Mucosa of gallbladder (tissue), 1 donor: ENCODE data around the gene SUN1. TPM values are rescaled to one million over a fixed set of nuclear protein-coding genes. Genes with fewer than 3 reads are reported as not detected.

Source experiments
- DNase-seq: peaks from one replicate; pipeline ENCODE4 v3.0.0-alpha.2; 2020; ENCODE audit warnings: low spot score
- total RNA-seq: library from RNA; stranded (reverse); gene quantifications from one replicate; pipeline ENCODE4 v1.2.1, GENCODE V29; 2021
- donor health status: DM: no; HTN: no; CAD: no.

The SUN1 gene
- total RNA-seq, 1 donor from 2014 or later, result 126 TPM

DNA sequence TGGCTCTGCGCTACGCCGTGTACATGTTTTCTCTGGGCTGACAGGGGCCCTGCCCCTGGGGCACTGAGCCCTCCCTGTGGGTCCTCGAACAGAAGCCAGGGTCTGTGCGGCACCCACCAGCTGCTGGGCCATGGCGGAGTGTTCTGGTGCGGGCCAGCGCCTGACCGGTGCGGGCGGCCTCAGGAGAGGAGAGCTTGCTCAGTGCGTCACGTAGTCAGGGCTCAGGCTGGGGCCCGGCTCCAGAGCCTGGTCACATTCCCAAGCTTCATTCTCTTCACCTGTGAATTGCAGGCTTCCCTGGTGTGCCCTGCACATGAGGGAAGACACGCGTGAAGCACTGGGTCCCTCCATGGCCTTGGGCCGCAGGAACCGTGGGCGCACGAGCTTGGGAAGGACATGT lies 59.5 kb downstream of the SUN1 start:
- DNase-seq, result no peak

DNA sequence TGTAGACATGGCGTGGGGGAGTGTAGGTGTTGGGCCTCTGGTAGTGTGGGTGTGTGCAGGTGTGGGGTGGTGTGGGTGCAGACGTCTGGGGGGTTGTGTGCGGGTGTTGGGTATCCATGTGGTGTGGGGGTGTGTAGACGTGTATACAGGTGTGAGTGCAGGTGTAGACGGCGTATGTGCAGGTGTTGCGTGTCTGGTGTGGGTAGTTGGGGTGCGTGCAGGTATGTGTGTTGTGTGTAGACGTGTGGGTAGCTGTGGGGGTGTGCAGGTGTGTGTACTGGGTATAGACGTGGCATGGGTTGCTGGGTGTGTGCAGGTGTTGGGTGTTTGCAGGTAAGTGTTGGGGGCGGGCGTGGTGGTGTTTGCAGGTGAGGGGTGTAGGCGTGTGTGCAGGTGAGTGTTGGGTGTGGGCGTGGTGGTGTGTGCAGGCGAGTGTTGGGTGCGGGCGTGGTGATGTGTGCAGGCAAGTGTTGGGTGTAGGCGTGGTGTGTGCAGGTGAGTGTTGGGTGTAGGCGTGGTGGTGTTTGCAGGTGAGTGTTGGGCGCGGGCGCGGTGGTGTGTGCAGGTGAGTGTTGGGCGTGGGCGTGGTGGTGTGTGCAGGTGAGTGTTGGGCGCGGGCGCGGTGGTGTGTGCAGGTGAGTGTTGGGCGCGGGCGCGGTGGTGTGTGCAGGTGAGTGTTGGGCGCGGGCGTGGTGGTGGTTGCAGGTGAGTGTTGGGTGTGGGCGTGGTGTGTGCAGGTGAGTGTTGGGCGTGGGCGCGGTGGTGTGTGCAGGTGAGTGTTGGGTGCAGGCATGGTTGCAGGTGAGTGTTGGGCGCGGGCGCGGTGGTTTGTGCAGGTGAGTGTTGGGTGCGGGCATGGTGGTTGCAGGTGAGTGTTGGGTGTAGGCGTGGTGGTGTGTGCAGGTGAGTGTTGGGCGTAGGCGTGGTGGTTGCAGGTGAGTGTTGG lies 60.6 kb downstream of the SUN1 start:
- no peak for DNase-seq

GRCh38 chr7:893686-894085 lies 61.4 kb downstream of the SUN1 start:
- DNase-seq, result no peak

DNA sequence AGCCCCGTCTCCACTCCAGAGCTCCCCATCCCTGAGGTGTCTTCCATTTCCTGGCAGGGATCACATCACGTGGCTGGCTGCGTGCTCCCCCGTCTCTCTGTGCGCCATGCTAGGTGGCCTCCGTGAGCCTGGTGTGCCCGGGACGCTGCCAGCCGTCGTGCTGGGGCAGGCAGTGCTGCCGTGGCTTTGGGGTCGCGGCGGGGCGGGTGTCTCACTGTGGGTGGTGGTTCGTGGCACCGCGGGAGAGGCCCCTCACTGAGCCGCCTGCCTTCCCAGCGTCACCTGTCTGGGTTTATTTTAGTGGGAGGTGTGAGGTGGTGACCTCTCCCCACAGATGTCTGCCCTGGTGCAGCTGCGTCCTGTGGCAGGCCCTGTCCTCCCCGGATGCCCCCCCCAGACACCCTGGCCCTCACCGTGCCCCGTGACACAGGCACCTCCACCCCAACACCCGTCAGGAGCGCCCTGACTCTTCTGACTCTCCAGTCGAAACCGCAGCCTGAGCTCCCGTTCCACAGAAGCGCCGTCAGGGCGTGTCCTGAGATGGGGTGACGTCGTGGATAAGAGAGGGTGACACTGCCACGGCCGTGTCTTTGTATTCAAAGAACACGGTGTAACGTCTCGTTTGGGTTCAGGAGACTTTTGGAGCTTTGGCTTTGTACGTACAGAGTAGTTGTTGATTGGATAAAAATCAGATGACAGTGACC lies 62.0 kb downstream of the SUN1 start:
- DNase-seq, result no peak

DNA sequence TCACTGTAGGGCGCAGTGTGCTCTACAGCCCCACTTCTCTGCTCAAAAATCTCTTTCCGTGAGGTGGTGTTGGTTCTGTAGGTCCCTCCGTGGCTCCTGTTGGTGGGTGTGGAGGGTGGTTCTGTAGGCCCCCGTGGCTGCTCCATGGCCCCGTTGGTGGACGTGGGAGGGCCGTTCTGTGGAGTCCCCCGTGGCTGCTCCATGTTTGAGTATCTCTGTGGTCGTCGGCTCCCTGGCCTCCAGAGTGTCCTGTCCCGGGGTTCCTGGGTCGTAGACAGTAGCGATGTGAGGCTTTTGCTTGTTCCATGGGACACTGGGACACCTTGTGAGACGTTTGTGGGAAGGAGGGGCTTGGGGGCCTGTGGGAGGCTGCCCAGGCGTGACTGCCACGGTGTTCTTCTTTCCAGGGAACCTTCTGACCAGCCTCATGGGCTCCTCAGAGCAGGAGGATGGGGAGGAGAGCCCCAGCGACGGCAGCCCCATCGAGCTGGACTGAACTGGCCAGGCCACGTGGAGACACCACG lies 62.7 kb downstream of the SUN1 start:
- DNase-seq, result no peak

GRCh38 chr7:895451-896052 lies 63.3 kb downstream of the SUN1 start:
- no peak for DNase-seq

DNA sequence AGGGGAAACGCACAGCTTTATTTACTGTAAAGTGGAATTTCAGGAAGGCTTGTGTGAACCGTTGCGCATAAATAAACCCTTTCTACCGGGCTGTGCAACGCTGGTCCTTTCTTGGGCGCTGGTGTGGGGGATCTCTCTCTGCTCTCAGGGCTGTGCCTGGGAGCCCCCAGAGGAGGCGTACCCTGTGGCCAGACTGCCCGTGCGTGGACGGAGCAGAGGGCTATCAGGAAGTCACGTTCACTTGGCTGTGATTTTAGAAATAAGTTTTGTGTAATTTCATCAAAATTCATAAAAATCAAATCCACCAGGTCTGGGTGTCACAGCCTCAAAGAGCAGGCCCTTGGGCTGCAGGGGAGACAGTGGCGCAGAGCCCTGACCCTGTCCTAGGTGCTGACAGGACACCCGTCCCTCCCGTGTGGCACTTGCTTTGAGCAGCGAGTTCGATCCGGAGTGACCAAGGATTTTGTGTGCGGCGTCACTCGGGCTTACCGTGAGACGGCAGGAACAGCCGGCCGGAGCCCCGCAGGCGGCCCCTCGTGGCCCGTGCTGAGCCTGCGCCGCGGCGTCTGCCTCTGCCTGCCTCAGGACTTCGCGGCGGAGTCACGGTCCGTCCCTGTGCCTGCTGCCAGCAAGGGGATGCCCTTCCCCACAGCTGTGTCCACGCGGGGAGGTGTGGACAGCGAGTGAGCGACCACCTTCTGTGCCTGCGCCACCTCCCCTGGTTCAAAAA lies 64.2 kb downstream of the SUN1 start:
- no peak for DNase-seq

- DNase-seq, result no peak
Measured at GRCh38 chr7:897086-897485, 64.8 kb downstream of the SUN1 start.

DNA sequence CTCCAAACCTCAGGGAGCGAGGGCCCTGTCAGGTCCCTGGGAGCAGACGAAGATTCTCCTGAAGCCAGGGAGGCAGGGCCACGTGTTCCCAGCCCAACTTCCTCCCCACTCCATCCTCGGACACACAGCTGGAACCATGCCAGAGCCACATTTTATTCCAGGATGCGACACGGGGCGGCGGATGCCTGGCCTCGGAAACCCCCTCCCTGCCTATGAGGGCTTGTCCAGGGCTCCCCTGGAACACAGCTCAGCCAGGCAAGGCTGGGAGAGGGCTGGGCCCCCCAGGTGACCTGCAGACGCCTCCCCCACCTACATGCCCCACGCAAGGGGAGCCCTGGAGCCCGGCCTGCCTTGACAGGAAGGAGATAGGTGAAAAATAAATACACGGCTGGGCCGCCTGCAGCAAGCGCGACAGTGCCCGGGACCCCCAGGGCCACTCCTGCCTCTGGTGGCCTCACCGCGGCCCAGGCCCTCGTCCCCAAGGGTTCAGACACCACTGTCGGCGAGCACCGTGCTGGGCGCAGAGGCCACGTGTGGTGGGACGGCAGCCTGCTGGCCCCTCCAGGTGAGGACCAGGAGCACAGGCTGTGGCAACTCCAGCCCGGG lies 65.6 kb downstream of the SUN1 start:
- DNase-seq, result no peak

DNA sequence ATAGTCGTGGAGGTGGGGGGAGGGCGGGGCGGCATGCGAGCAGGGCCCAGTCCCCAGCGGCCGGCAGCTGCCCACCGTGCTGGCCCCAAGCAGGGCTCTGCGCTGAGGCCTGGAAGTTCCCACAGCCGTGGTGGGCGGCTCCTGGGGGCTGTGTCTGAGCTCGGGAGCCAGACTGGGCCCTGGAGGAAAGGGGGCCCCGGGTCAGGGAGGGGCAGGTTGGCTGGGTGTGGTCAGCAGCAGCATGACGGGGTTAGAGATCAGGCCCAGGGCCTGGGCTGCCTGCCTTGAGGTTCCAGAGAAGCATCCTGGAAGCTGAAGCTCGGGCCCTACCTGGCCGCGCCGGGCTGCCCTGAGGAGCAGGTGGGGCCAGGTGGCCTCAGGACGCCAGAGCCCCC lies 66.2 kb downstream of the SUN1 start:
- DNase-seq, result no peak

GRCh38 chr7:898855-899681 lies 66.8 kb downstream of the SUN1 start:
- no peak for DNase-seq

DNA sequence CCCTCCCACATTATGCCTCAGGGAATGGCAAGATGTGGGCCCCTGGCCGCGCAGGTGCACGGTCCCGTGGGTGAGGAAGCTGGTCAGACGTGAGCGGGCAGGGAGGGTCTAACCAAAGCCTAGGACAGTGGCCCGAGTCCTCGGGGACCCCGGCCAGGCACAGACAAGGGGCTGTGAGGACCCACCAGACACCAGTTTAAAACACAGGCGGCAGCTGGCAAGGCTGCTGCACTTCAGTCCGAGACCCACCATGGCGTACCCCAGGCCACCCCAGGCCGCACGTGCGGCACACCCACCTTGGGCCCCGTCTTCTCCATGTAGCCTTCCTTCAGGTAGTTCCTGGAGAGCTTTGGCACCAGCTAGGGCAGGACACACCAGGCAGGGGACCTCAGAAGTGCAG lies 67.5 kb downstream of the SUN1 start:
- DNase-seq, result no peak

- no peak for DNase-seq
Measured at GRCh38 chr7:900331-901040, 68.2 kb downstream of the SUN1 start.

GRCh38 chr7:901041-901387 lies 68.7 kb downstream of the SUN1 start:
- DNase-seq, result no peak

DNA sequence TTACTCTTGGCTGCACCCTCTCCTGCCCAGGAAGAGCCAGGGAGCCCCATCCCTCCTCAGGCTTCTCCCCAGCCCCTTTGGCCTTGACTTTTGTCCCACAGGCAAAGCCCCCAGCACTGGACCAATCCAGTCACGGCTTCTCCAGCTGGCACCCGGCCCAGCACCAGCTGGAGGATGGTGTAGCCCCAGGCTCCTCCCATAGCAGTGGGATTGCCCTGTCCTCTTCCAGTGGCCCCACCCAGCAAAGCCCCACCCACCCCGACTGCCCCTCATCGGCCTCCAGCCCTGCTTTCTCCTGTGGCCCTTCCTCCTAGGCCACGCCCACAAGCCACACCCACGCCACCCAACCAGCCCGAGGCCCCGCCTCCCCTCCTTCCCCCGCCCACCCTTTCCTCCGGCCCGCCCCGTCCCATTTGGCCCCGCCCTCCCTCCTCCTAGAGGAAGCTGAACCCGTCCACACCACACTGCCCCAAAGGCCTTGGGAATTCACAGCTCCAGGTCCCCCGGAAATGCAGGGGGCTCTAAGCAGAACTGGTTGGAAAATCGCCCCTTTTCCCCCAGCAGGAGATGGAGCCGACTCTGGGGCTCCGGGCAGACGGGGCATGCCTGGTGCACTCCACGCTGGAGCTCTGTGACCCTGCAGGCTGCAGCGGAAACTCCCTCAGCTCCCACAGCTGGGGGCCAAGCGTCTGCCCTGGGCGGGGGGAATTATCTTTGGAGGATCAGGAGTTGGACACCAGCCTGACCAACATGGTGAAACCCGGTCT lies 69.3 kb downstream of the SUN1 start:
- DNase-seq, result peak; percentile 89

GRCh38 chr7:902996-903395 lies 70.7 kb downstream of the SUN1 start:
- no peak for DNase-seq

DNA sequence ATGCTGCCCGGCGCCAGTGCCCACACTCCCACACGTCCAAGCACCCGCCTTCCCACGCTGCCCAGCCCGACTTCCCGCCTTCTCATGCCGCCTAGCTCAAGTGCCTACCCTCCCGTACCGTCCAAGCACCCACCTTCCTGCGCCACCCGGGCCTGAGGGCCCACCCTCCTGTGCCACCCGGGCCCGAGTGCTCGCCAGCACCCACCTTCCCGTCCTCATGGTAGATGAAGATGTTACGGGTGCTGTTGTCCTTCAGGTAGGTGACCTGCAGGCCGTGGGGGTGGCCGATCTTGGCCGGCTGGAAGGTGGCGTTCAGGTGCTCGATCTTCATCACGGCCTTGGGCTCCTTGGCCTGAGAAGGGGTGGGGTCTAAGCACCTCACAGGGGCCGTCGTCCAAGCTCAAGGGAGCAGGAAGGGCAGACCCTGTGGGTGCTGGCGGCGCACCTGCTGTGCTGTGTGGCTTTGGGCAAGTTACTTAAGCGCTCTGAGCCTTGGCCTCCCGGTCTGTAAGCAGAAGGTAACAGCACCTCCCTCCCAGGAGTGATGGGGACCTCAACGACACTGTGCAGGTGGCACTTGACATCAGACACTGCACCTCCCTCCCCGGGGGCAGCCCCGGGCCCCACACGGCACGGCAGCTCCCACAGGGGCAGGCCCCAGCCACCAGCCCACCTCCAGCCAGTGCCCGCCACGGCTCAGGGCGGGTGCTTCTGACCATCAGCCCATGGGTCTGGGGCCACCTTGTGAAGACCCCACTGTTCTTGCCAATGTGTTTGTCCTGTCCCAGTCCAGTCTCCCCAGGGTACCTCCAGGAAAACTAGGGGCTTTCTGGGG lies 71.9 kb downstream of the SUN1 start:
- no peak for DNase-seq

- no peak for DNase-seq
Measured at GRCh38 chr7:904847-905246, 72.6 kb downstream of the SUN1 start.
